HEK293 (cell line): ENCODE measurements around the gene ZNF629.

Experiments
- GLI4 ChIP-seq: fragments of 450-650 bp; formaldehyde crosslinking; IDR thresholded peaks from 2 replicates; pipeline ENCODE4 v1.5.1; 2016; ENCODE audit warnings: missing biosample characterization, missing genetic modification characterization
- KLF10 ChIP-seq: fragments of 450-650 bp; IDR thresholded peaks from 2 replicates; pipeline ENCODE4 v1.5.1; 2018; ENCODE audit warnings: missing biosample characterization, mild to moderate bottlenecking, missing genetic modification characterization
- REPIN1 ChIP-seq: fragments of 450-650 bp; formaldehyde crosslinking; IDR thresholded peaks from 2 replicates; pipeline ENCODE4 v1.5.1; 2017; ENCODE audit warnings: missing biosample characterization, missing genetic modification characterization, low read depth
- SP7 ChIP-seq: fragments of 450-650 bp; formaldehyde crosslinking; IDR thresholded peaks from 2 replicates; pipeline ENCODE4 v1.5.1; 2016; ENCODE audit warnings: missing biosample characterization, missing genetic modification characterization
- ZBTB1 ChIP-seq: fragments of 450-650 bp; formaldehyde crosslinking; IDR thresholded peaks from 2 replicates; pipeline ENCODE4 v1.5.1; 2016; ENCODE audit warnings: missing biosample characterization, missing genetic modification characterization
- ZFP3 ChIP-seq: fragments of 450-650 bp; formaldehyde crosslinking; IDR thresholded peaks from 2 replicates; pipeline ENCODE4 v1.5.1; 2016; ENCODE audit warnings: low read depth, missing biosample characterization, missing genetic modification characterization
- ZIC2 ChIP-seq: fragments of 450-650 bp; formaldehyde crosslinking; IDR thresholded peaks from 2 replicates; pipeline ENCODE4 v1.5.1; 2016; ENCODE audit warnings: missing biosample characterization, missing genetic modification characterization
- ZNF2 ChIP-seq: fragments of 450-650 bp; formaldehyde crosslinking; IDR thresholded peaks from 2 replicates; pipeline ENCODE4 v1.5.1; 2016; ENCODE audit warnings: missing biosample characterization, missing genetic modification characterization
- ZNF211 ChIP-seq: fragments of 450-650 bp; formaldehyde crosslinking; IDR thresholded peaks from 2 replicates; pipeline ENCODE4 v1.5.1; 2016; ENCODE audit warnings: low read depth, missing biosample characterization, missing genetic modification characterization
- ZNF24 ChIP-seq: fragments of 450-650 bp; formaldehyde crosslinking; IDR thresholded peaks from 2 replicates; pipeline ENCODE4 v1.5.1; 2016; ENCODE audit warnings: missing biosample characterization, missing genetic modification characterization
- ZNF366 ChIP-seq: fragments of 450-650 bp; formaldehyde crosslinking; conservative IDR thresholded peaks from 2 replicates; pipeline ENCODE4 v1.5.1; 2016; ENCODE audit warnings: missing biosample characterization, missing genetic modification characterization
- ZNF37A ChIP-seq: fragments of 450-650 bp; IDR thresholded peaks from 2 replicates; pipeline ENCODE4 v1.5.1; 2018; ENCODE audit warnings: missing biosample characterization, missing genetic modification characterization
- ZNF571 ChIP-seq: fragments of 450-650 bp; formaldehyde crosslinking; IDR thresholded peaks from 2 replicates; pipeline ENCODE4 v1.5.0; 2017; ENCODE audit warnings: missing biosample characterization, missing genetic modification characterization
- ZNF596 ChIP-seq: fragments of 450-650 bp; IDR thresholded peaks from 2 replicates; pipeline ENCODE4 v1.5.0; 2018; ENCODE audit warnings: missing biosample characterization, mild to moderate bottlenecking, missing genetic modification characterization, moderate library complexity
- ZNF621 ChIP-seq: fragments of 450-650 bp; formaldehyde crosslinking; IDR thresholded peaks from 2 replicates; pipeline ENCODE4 v1.5.1; 2017; ENCODE audit warnings: missing biosample characterization, missing genetic modification characterization
- TF ChIP-seq, protein P1 (sequence below): fragments of 450-650 bp; formaldehyde crosslinking; IDR thresholded peaks from 2 replicates; pipeline ENCODE4 v1.5.1; 2016; ENCODE audit warnings: missing biosample characterization, missing genetic modification characterization, borderline replicate concordance
- TF ChIP-seq, protein P2 (sequence below): fragments of 450-650 bp; formaldehyde crosslinking; conservative IDR thresholded peaks from 2 replicates; pipeline ENCODE4 v1.5.1; 2016; ENCODE audit warnings: low read depth, missing biosample characterization, missing genetic modification characterization
- TF ChIP-seq, protein P3 (sequence below): fragments of 450-650 bp; formaldehyde crosslinking; IDR thresholded peaks from 2 replicates; pipeline ENCODE4 v1.5.1; 2016; ENCODE audit warnings: missing biosample characterization, missing genetic modification characterization
- TF ChIP-seq, protein P4 (sequence below): fragments of 450-650 bp; formaldehyde crosslinking; IDR thresholded peaks from 2 replicates; pipeline ENCODE4 v1.5.1; 2016; ENCODE audit warnings: missing biosample characterization, missing genetic modification characterization
- TF ChIP-seq, protein P5 (sequence below): fragments of 450-650 bp; formaldehyde crosslinking; IDR thresholded peaks from 2 replicates; pipeline ENCODE4 v1.5.1; 2016; ENCODE audit warnings: missing biosample characterization, missing genetic modification characterization
- TF ChIP-seq, protein P6 (sequence below): fragments of 450-650 bp; formaldehyde crosslinking; IDR thresholded peaks from 2 replicates; pipeline ENCODE4 v1.5.1; 2016; ENCODE audit warnings: missing biosample characterization, missing genetic modification characterization

ZNF629 gene

DNA sequence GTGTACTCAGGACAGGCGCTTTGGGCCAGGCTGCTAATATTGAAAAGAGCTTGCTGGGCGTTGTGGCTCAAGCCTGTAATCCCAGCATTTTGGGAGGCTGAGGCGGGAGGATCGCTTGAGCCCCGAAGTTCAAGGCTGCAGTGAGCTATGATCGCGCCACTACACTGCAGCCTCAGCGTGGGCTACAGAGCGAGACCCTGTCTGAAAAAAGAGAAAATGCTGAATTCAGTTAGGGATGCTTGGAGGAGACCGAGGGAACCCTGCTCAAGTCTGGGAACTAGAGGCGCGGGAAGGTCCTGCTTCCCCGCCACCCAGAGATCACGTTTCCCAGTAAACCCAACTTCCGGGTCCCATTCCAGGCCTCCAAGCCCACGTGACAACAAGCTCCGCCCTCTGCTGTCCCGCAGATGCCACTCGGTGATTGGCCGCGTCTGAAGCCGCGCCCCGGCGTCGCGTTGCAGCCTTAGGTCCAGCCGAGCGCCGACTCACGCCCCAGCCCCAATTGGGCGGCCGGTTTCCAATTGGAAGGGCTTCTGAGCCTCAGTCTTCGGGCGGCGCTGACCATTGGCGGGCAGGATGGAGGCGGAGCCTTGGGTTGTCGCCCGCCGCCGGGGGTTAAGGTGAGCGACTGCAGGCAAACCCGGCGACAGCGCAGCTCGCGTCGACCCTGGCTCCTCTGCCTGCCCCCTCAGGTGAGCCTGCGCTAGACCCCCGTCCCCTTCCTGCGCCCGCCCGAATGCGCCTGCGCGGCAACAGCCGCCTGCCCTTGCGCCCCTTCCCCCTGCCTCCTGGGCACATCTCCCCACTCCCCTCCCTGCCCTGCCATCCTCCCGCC lies 39.0 kb downstream of the ZNF629 start, which contains the start of gene PHKG2 (continued):
- TF ChIP-seq, protein P1, sequence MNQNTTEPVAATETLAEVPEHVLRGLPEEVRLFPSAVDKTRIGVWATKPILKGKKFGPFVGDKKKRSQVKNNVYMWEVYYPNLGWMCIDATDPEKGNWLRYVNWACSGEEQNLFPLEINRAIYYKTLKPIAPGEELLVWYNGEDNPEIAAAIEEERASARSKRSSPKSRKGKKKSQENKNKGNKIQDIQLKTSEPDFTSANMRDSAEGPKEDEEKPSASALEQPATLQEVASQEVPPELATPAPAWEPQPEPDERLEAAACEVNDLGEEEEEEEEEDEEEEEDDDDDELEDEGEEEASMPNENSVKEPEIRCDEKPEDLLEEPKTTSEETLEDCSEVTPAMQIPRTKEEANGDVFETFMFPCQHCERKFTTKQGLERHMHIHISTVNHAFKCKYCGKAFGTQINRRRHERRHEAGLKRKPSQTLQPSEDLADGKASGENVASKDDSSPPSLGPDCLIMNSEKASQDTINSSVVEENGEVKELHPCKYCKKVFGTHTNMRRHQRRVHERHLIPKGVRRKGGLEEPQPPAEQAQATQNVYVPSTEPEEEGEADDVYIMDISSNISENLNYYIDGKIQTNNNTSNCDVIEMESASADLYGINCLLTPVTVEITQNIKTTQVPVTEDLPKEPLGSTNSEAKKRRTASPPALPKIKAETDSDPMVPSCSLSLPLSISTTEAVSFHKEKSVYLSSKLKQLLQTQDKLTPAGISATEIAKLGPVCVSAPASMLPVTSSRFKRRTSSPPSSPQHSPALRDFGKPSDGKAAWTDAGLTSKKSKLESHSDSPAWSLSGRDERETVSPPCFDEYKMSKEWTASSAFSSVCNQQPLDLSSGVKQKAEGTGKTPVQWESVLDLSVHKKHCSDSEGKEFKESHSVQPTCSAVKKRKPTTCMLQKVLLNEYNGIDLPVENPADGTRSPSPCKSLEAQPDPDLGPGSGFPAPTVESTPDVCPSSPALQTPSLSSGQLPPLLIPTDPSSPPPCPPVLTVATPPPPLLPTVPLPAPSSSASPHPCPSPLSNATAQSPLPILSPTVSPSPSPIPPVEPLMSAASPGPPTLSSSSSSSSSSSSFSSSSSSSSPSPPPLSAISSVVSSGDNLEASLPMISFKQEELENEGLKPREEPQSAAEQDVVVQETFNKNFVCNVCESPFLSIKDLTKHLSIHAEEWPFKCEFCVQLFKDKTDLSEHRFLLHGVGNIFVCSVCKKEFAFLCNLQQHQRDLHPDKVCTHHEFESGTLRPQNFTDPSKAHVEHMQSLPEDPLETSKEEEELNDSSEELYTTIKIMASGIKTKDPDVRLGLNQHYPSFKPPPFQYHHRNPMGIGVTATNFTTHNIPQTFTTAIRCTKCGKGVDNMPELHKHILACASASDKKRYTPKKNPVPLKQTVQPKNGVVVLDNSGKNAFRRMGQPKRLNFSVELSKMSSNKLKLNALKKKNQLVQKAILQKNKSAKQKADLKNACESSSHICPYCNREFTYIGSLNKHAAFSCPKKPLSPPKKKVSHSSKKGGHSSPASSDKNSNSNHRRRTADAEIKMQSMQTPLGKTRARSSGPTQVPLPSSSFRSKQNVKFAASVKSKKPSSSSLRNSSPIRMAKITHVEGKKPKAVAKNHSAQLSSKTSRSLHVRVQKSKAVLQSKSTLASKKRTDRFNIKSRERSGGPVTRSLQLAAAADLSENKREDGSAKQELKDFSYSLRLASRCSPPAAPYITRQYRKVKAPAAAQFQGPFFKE (tag by site-specific recombination), result no peak
- TF ChIP-seq, protein P2, sequence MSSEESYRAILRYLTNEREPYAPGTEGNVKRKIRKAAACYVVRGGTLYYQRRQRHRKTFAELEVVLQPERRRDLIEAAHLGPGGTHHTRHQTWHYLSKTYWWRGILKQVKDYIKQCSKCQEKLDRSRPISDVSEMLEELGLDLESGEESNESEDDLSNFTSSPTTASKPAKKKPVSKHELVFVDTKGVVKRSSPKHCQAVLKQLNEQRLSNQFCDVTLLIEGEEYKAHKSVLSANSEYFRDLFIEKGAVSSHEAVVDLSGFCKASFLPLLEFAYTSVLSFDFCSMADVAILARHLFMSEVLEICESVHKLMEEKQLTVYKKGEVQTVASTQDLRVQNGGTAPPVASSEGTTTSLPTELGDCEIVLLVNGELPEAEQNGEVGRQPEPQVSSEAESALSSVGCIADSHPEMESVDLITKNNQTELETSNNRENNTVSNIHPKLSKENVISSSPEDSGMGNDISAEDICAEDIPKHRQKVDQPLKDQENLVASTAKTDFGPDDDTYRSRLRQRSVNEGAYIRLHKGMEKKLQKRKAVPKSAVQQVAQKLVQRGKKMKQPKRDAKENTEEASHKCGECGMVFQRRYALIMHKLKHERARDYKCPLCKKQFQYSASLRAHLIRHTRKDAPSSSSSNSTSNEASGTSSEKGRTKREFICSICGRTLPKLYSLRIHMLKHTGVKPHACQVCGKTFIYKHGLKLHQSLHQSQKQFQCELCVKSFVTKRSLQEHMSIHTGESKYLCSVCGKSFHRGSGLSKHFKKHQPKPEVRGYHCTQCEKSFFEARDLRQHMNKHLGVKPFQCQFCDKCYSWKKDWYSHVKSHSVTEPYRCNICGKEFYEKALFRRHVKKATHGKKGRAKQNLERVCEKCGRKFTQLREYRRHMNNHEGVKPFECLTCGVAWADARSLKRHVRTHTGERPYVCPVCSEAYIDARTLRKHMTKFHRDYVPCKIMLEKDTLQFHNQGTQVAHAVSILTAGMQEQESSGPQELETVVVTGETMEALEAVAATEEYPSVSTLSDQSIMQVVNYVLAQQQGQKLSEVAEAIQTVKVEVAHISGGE, result 0 out of 2 replicates have a peak, but pooled peaks have one; percentile 53
- TF ChIP-seq ZNF621 (tag by site-specific recombination), result no peak
- TF ChIP-seq REPIN1, result no peak
- no peak for TF ChIP-seq ZIC2
- TF ChIP-seq, protein P3, sequence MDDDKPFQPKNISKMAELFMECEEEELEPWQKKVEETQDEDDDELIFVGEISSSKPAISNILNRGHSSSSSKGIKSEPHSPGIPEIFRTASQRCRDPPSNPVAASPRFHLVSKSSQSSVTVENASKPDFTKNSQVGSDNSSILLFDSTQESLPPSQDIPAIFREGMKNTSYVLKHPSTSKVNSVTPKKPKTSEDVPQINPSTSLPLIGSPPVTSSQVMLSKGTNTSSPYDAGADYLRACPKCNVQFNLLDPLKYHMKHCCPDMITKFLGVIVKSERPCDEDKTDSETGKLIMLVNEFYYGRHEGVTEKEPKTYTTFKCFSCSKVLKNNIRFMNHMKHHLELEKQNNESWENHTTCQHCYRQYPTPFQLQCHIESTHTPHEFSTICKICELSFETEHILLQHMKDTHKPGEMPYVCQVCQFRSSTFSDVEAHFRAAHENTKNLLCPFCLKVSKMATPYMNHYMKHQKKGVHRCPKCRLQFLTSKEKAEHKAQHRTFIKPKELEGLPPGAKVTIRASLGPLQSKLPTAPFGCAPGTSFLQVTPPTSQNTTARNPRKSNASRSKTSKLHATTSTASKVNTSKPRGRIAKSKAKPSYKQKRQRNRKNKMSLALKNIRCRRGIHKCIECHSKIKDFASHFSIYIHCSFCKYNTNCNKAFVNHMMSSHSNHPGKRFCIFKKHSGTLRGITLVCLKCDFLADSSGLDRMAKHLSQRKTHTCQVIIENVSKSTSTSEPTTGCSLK (tag by site-specific recombination), result no peak
- TF ChIP-seq GLI4, result no peak
- no peak for TF ChIP-seq ZNF571 (tag by site-specific recombination)
- no peak for TF ChIP-seq ZNF366 (tag by site-specific recombination)
- TF ChIP-seq ZNF596 (tag by site-specific recombination), result no peak
- TF ChIP-seq, protein P4, sequence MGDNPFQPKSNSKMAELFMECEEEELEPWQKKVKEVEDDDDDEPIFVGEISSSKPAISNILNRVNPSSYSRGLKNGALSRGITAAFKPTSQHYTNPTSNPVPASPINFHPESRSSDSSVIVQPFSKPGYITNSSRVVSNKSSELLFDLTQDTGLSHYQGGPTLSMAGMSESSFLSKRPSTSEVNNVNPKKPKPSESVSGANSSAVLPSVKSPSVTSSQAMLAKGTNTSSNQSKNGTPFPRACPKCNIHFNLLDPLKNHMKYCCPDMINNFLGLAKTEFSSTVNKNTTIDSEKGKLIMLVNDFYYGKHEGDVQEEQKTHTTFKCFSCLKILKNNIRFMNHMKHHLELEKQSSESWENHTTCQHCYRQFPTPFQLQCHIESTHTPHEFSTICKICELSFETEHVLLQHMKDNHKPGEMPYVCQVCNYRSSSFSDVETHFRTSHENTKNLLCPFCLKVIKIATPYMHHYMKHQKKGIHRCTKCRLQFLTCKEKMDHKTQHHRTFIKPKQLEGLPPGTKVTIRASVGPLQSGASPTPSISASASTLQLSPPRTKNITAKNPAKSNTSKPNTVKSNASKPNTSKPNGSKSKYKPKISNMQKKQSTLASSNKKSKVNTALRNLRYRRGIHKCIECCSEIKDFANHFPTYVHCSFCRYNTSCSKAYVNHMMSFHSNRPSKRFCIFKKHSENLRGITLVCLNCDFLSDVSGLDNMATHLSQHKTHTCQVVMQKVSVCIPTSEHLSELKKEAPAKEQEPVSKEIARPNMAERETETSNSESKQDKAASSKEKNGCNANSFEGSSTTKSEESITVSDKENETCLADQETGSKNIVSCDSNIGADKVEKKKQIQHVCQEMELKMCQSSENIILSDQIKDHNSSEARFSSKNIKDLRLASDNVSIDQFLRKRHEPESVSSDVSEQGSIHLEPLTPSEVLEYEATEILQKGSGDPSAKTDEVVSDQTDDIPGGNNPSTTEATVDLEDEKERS (tag by site-specific recombination), result no peak
- peak; percentile 81 for TF ChIP-seq SP7 (tag by site-specific recombination)
- TF ChIP-seq, protein P5, sequence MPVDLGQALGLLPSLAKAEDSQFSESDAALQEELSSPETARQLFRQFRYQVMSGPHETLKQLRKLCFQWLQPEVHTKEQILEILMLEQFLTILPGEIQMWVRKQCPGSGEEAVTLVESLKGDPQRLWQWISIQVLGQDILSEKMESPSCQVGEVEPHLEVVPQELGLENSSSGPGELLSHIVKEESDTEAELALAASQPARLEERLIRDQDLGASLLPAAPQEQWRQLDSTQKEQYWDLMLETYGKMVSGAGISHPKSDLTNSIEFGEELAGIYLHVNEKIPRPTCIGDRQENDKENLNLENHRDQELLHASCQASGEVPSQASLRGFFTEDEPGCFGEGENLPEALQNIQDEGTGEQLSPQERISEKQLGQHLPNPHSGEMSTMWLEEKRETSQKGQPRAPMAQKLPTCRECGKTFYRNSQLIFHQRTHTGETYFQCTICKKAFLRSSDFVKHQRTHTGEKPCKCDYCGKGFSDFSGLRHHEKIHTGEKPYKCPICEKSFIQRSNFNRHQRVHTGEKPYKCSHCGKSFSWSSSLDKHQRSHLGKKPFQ (tag by site-specific recombination), result no peak
- peak; percentile 90 for TF ChIP-seq ZNF2 (tag by site-specific recombination)
- TF ChIP-seq, protein P6, sequence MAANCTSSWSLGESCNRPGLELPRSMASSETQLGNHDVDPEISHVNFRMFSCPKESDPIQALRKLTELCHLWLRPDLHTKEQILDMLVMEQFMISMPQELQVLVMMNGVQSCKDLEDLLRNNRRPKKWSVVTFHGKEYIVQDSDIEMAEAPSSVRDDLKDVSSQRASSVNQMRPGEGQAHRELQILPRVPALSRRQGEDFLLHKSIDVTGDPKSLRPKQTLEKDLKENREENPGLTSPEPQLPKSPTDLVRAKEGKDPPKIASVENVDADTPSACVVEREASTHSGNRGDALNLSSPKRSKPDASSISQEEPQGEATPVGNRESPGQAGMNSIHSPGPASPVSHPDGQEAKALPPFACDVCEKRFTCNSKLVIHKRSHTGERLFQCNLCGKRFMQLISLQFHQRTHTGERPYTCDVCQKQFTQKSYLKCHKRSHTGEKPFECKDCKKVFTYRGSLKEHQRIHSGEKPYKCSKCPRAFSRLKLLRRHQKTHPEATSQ (tag by site-specific recombination), result no peak
- TF ChIP-seq ZBTB1 (tag by site-specific recombination), result no peak
- no peak for TF ChIP-seq ZFP3 (tag by site-specific recombination)
- TF ChIP-seq ZNF24 (tag by site-specific recombination), result 0 out of 2 replicates have a peak, but pooled peaks have one; percentile 53
- no peak for TF ChIP-seq ZNF211 (tag by site-specific recombination)
- no peak for TF ChIP-seq ZNF37A (tag by site-specific recombination)
- peak; percentile 94 for TF ChIP-seq KLF10 (tag by site-specific recombination)
